HEK293T (cell line): ENCODE measurements around the gene LRRC59.
"Not testable (repeated sequence)": the region's sequence is repeated elsewhere in the genome, so short reads cannot be mapped to it uniquely, and the experiment has no call there.

Source experiments
- ELF4 ChIP-seq: fragments of 450-650 bp; IDR thresholded peaks from 2 replicates; pipeline ENCODE4 v1.6.1; 2017; ENCODE audit warnings: antibody characterized with exemption
- FOXM1 ChIP-seq: fragments of 450-650 bp; IDR thresholded peaks from 2 replicates; pipeline ENCODE4 v1.6.1; 2017; ENCODE audit warnings: mild to moderate bottlenecking, borderline replicate concordance
- SUZ12 ChIP-seq: fragments of 450-650 bp; IDR thresholded peaks from 2 replicates; pipeline ENCODE4 v1.6.1; 2016; ENCODE audit warnings: mild to moderate bottlenecking
- TARDBP ChIP-seq: fragments of 450-650 bp; IDR thresholded peaks from 2 replicates; pipeline ENCODE4 v1.6.1; 2016

DNA sequence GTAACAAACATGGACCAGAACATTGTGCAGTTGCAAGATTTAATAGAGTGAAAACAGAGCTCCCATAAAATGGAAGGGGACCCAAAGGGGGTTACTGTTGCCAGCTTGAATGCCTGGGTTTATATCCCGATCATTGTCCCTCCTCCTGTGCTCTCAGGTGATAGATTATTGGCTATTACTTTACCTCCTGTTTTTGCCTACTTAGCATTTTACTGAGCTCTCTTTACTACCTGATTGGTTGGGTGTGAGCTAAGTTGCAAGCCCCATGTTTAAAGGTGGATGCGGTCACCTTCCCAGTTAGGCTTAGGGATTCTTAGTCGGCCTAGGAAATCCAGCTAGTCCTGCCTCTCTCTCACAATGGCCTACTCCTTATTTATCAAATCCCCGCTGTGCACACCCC is 8.0 kb upstream of the LRRC59 start:
- not testable (repeated sequence) for TF ChIP-seq SUZ12, ELF4, TARDBP, FOXM1
